Lower leg skin (tissue), 3 donors: Measurements from ENCODE around the gene RCAN1.
"Not testable (repeated sequence)": the region's sequence is repeated elsewhere in the genome, so short reads cannot be mapped to it uniquely, and the experiment has no call there.

Source experiments
- POLR2A ChIP-seq, 2 donors: fragments of 450-650 bp; IDR thresholded peaks; one replicate each; pipeline ENCODE4 v1.6.1; 2016 to 2017; ENCODE audit warnings: antibody characterized with exemption in 2 of 2, mild to moderate bottlenecking in 1 of 2, moderate library complexity in 1 of 2
- TF ChIP-seq, protein P1 (sequence below), 3 donors: fragments of 450-650 bp; IDR thresholded peaks; one replicate each; pipeline ENCODE4 v1.5.1; 2016; ENCODE audit warnings: antibody characterized with exemption in 3 of 3, mild to moderate bottlenecking in 3 of 3, moderate library complexity in 2 of 3

DNA sequence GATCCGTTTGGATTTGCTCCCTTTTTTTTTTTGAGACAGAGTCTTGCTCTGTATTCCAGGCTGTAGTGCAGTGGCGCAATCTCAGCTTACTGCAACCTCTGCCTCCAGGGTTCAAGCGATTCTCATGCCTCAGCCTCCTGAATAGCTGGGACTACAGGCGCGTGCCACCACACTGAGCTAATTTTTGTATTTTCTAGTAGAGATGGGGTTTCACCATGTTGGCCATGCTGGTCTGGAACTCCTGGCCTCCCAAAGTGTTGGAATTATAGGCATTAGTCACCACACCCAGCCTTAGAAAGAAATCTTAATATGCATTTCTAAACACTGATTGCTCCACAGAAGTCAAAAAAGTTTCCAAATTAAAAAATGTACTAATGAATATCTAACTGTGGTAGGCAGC is 7.5 kb downstream of the RCAN1 start:
- not testable (repeated sequence) for TF ChIP-seq POLR2A (IDR thresholded peaks at IDR 0.05)
- TF ChIP-seq, protein P1, sequence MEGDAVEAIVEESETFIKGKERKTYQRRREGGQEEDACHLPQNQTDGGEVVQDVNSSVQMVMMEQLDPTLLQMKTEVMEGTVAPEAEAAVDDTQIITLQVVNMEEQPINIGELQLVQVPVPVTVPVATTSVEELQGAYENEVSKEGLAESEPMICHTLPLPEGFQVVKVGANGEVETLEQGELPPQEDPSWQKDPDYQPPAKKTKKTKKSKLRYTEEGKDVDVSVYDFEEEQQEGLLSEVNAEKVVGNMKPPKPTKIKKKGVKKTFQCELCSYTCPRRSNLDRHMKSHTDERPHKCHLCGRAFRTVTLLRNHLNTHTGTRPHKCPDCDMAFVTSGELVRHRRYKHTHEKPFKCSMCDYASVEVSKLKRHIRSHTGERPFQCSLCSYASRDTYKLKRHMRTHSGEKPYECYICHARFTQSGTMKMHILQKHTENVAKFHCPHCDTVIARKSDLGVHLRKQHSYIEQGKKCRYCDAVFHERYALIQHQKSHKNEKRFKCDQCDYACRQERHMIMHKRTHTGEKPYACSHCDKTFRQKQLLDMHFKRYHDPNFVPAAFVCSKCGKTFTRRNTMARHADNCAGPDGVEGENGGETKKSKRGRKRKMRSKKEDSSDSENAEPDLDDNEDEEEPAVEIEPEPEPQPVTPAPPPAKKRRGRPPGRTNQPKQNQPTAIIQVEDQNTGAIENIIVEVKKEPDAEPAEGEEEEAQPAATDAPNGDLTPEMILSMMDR (IDR thresholded peaks at IDR 0.05) = not testable (repeated sequence)
